HepG2 (cell line): ENCODE results near the gene PPP1R14D. TPM values are rescaled to one million over a fixed set of nuclear protein-coding genes. Genes with fewer than 3 reads are reported as not detected.

Source experiments
- BRCA1 ChIP-seq: sonication (generic); formaldehyde crosslinking; IDR thresholded peaks from 2 replicates; pipeline ENCODE4 v1.4.0; 2020; ENCODE audit warnings: missing genetic modification reagents
- HDAC6 ChIP-seq: fragments of 200-600 bp; sonication (generic); IDR thresholded peaks from 2 replicates; pipeline ENCODE4 v1.7.0; 2017; ENCODE audit warnings: mild to moderate bottlenecking, antibody characterized with exemption, low read length, low read depth
- JDP2 ChIP-seq: sonication (generic); formaldehyde crosslinking; IDR thresholded peaks from 2 replicates; pipeline ENCODE4 v1.8.1; 2022; ENCODE audit warnings: missing genetic modification reagents, borderline replicate concordance
- NR2F2 ChIP-seq: IDR thresholded peaks from 2 replicates; pipeline ENCODE4 v1.6.1; 2012; ENCODE audit warnings: low read depth, inconsistent platforms, borderline replicate concordance
- SP2 ChIP-seq: sonication (generic); formaldehyde crosslinking; IDR thresholded peaks from 2 replicates; pipeline ENCODE4 v1.5.1; 2020; ENCODE audit warnings: mild to moderate bottlenecking, missing genetic modification reagents
- ZFP82 ChIP-seq: sonication (generic); formaldehyde crosslinking; IDR thresholded peaks from 2 replicates; pipeline ENCODE4 v1.5.1; 2020; ENCODE audit warnings: mild to moderate bottlenecking, missing genetic modification reagents, borderline replicate concordance
- ZNF235 ChIP-seq: sonication (generic); formaldehyde crosslinking; IDR thresholded peaks from 2 replicates; pipeline ENCODE4 v1.8.1; 2023; ENCODE audit warnings: mild to moderate bottlenecking, missing genetic modification reagents, borderline replicate concordance
- ZNF883 ChIP-seq: sonication (generic); formaldehyde crosslinking; IDR thresholded peaks from 2 replicates; pipeline ENCODE4 v1.5.1; 2020; ENCODE audit warnings: mild to moderate bottlenecking, missing genetic modification reagents; ENCODE audit errors: not compliant biosample characterization
- polyA plus RNA-seq, 8 experiments: library from polyadenylated mRNA; depleted of rRNA in 3 of 8; stranded (reverse) in 7 of 8; unstranded in 1 of 8; fragments of >200 nt; fragmentation: Illumina TruSeq in 4 of 8; extraction: Trizol in 4 of 8; gene quantifications; 2 replicates each; pipeline versions ENCODE4 v1.2.1 to v1.2.3, GENCODE V29; 2011 to 2016; ENCODE audit warnings: low read depth in 4 of 8, missing spikeins in 1 of 8, mixed read lengths in 1 of 8; ENCODE audit not compliant: insufficient read depth in 1 of 8
- total RNA-seq, 5 experiments: library from RNA; depleted of rRNA; stranded (reverse); fragments of >200 nt; fragmentation: Illumina TruSeq; extraction: Trizol; gene quantifications; 2 replicates each; pipeline ENCODE4 v1.2.3, GENCODE V29; 2016; ENCODE audit warnings: low read depth in 1 of 5
- TF ChIP-seq, protein P1 (sequence below): sonication (generic); formaldehyde crosslinking; IDR thresholded peaks from 2 replicates; pipeline ENCODE4 v1.4.0; 2020; ENCODE audit warnings: missing genetic modification reagents, borderline replicate concordance
- TF ChIP-seq, protein P2 (sequence below): sonication (generic); formaldehyde crosslinking; IDR thresholded peaks from 2 replicates; pipeline ENCODE4 v1.5.0; 2020; ENCODE audit warnings: mild to moderate bottlenecking, missing genetic modification reagents, borderline replicate concordance
- TF ChIP-seq, protein P3 (sequence below): IDR thresholded peaks from 2 replicates; pipeline ENCODE4 v1.4.0; 2020; ENCODE audit warnings: mild to moderate bottlenecking, missing genetic modification reagents
- TF ChIP-seq, protein P4 (sequence below): IDR thresholded peaks from 2 replicates; pipeline ENCODE4 v1.6.1; 2018; ENCODE audit warnings: missing genetic modification reagents

PPP1R14D gene
- total and polyA plus RNA-seq, 2 of the 13 experiments (the other 11 are each of a cell fraction or from before 2014, with no cell fraction given), result 0.53 to 0.55 TPM

DNA sequence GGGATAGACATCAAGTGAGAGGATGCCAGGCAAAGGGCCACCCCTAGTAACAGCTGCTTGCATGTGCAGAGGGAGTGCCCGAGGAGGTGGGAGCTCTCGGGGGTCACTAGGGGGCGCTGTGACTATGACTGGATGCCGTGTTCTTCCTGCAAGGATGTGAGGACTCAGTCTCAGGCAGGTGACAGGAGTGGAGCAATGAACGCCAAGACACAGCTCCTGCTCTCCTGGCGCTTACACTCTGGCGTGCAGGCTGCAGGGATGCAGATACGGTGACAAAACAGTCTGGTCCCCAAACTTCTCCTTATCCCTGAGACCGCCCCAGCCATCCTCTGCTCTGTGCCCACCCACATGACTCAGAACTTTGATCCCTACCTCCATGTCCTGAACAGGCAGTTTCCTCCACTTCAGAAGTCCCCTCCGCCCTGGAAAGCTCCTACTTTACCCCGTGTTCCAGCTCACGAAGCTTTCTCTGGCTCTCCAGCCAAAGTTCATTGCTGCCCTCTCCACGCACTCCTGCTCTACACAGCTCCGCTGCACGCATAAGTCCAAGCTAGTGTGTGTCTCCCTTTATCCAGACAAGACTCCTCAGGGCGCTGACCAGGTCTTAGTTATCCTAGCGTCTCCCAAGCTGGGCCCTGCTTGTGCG, 30.8 kb upstream of the PPP1R14D start (continued):
- TF ChIP-seq, protein P1, sequence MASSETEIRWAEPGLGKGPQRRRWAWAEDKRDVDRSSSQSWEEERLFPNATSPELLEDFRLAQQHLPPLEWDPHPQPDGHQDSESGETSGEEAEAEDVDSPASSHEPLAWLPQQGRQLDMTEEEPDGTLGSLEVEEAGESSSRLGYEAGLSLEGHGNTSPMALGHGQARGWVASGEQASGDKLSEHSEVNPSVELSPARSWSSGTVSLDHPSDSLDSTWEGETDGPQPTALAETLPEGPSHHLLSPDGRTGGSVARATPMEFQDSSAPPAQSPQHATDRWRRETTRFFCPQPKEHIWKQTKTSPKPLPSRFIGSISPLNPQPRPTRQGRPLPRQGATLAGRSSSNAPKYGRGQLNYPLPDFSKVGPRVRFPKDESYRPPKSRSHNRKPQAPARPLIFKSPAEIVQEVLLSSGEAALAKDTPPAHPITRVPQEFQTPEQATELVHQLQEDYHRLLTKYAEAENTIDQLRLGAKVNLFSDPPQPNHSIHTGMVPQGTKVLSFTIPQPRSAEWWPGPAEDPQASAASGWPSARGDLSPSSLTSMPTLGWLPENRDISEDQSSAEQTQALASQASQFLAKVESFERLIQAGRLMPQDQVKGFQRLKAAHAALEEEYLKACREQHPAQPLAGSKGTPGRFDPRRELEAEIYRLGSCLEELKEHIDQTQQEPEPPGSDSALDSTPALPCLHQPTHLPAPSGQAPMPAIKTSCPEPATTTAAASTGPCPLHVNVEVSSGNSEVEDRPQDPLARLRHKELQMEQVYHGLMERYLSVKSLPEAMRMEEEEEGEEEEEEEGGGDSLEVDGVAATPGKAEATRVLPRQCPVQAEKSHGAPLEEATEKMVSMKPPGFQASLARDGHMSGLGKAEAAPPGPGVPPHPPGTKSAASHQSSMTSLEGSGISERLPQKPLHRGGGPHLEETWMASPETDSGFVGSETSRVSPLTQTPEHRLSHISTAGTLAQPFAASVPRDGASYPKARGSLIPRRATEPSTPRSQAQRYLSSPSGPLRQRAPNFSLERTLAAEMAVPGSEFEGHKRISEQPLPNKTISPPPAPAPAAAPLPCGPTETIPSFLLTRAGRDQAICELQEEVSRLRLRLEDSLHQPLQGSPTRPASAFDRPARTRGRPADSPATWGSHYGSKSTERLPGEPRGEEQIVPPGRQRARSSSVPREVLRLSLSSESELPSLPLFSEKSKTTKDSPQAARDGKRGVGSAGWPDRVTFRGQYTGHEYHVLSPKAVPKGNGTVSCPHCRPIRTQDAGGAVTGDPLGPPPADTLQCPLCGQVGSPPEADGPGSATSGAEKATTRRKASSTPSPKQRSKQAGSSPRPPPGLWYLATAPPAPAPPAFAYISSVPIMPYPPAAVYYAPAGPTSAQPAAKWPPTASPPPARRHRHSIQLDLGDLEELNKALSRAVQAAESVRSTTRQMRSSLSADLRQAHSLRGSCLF (CRISPR knock-in tag), result no peak
- TF ChIP-seq BRCA1 (CRISPR knock-in tag) (no peak), JDP2 (CRISPR knock-in tag) (no peak), ZNF883 (CRISPR knock-in tag) (no peak), ZFP82 (CRISPR knock-in tag) (no peak), NR2F2 (no peak), HDAC6 (no peak), ZNF235 (CRISPR knock-in tag) (no peak), SP2 (CRISPR knock-in tag) (no peak)
- TF ChIP-seq, protein P2, sequence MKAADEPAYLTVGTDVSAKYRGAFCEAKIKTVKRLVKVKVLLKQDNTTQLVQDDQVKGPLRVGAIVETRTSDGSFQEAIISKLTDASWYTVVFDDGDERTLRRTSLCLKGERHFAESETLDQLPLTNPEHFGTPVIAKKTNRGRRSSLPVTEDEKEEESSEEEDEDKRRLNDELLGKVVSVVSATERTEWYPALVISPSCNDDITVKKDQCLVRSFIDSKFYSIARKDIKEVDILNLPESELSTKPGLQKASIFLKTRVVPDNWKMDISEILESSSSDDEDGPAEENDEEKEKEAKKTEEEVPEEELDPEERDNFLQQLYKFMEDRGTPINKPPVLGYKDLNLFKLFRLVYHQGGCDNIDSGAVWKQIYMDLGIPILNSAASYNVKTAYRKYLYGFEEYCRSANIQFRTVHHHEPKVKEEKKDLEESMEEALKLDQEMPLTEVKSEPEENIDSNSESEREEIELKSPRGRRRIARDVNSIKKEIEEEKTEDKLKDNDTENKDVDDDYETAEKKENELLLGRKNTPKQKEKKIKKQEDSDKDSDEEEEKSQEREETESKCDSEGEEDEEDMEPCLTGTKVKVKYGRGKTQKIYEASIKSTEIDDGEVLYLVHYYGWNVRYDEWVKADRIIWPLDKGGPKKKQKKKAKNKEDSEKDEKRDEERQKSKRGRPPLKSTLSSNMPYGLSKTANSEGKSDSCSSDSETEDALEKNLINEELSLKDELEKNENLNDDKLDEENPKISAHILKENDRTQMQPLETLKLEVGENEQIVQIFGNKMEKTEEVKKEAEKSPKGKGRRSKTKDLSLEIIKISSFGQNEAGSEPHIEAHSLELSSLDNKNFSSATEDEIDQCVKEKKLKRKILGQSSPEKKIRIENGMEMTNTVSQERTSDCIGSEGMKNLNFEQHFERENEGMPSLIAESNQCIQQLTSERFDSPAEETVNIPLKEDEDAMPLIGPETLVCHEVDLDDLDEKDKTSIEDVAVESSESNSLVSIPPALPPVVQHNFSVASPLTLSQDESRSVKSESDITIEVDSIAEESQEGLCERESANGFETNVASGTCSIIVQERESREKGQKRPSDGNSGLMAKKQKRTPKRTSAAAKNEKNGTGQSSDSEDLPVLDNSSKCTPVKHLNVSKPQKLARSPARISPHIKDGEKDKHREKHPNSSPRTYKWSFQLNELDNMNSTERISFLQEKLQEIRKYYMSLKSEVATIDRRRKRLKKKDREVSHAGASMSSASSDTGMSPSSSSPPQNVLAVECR (CRISPR knock-in tag), result peak; percentile 31; the same call in 1 of the 2 replicates
- TF ChIP-seq, protein P3, sequence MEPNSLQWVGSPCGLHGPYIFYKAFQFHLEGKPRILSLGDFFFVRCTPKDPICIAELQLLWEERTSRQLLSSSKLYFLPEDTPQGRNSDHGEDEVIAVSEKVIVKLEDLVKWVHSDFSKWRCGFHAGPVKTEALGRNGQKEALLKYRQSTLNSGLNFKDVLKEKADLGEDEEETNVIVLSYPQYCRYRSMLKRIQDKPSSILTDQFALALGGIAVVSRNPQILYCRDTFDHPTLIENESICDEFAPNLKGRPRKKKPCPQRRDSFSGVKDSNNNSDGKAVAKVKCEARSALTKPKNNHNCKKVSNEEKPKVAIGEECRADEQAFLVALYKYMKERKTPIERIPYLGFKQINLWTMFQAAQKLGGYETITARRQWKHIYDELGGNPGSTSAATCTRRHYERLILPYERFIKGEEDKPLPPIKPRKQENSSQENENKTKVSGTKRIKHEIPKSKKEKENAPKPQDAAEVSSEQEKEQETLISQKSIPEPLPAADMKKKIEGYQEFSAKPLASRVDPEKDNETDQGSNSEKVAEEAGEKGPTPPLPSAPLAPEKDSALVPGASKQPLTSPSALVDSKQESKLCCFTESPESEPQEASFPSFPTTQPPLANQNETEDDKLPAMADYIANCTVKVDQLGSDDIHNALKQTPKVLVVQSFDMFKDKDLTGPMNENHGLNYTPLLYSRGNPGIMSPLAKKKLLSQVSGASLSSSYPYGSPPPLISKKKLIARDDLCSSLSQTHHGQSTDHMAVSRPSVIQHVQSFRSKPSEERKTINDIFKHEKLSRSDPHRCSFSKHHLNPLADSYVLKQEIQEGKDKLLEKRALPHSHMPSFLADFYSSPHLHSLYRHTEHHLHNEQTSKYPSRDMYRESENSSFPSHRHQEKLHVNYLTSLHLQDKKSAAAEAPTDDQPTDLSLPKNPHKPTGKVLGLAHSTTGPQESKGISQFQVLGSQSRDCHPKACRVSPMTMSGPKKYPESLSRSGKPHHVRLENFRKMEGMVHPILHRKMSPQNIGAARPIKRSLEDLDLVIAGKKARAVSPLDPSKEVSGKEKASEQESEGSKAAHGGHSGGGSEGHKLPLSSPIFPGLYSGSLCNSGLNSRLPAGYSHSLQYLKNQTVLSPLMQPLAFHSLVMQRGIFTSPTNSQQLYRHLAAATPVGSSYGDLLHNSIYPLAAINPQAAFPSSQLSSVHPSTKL (CRISPR knock-in tag), result 0 out of 2 replicates have a peak, but pooled peaks have one; percentile 18
- TF ChIP-seq, protein P4, sequence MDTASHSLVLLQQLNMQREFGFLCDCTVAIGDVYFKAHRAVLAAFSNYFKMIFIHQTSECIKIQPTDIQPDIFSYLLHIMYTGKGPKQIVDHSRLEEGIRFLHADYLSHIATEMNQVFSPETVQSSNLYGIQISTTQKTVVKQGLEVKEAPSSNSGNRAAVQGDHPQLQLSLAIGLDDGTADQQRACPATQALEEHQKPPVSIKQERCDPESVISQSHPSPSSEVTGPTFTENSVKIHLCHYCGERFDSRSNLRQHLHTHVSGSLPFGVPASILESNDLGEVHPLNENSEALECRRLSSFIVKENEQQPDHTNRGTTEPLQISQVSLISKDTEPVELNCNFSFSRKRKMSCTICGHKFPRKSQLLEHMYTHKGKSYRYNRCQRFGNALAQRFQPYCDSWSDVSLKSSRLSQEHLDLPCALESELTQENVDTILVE (CRISPR knock-in tag), result peak; percentile 39; the same call in 1 of the 2 replicates
